ENCODE data around the gene COMMD3. TPM values are rescaled to one million over a fixed set of nuclear protein-coding genes. Genes with fewer than 3 reads are reported as not detected.
A peak's percentile ranks its signal among the peaks of the same experiment; 100 is the strongest.

Gene COMMD3
- total RNA-seq, 1 donor from 2014 or later, result 71.6 TPM

DNA sequence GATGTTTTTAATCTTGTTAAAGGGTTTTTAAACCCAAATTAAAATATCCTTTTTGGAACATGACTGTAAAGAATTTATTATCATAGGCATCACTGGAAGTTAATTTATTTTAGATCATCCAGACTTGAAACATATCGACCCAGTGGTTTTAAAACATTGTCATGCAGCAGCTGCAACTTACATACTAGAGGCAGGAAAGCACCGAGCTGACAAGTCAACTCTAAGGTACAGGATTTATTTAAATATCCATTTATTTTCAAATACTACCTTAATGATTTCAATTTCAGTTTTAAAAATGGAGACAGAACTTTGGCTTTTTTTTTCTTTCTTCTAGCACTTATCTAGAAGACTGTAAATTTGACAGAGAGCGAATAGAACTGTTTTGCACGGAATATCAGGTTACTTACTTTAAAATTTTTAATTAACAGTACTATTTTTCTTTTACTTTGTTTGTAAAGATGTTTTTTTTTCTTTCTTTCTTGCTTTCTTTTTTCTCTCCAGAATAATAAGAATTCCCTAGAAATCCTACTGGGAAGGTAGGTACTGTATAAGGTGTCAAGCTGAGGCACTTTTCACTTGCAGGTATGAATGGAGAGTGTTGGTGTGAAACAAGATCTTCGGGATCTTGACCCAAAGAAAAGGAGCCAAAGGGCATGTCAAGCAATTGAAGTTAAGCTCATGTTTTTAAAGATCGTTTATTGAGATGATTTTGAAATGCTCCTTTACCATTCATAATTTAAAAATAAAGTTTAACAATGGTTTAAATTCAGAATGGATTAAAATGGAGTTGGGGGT is 1.8 kb downstream of the COMMD3 start:
- intact Hi-C loops (cut with DNase I), result loop anchor here (5.0 kb wide), 2 partner anchors 119 to 796 kb away; no protein-coding TSS in a partner anchor
- DNase-seq (ENCODE audit: low spot score), result no peak

DNA sequence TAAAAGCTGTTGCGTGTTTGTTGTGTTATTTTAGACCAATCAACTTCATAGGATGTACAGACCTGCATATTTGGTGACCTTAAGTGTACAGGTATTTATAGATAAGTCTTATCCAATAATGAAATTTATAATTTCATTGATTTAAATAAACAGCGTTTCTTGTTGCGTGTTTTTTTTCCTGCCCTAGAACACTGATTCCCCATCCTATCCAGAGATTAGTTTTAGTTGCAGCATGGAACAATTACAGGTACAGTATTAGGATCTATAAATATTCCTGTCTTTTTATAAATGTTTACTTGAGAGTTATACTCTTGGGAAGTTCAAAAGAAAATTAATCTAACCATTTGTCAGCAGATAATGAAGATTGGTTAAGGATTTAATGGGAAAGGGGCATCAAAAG is 2.6 kb downstream of the COMMD3 start:
- DNase-seq (ENCODE audit: low spot score), result no peak
- intact Hi-C loops (cut with DNase I), result loop anchor here (5.0 kb wide), 2 partner anchors 119 to 796 kb away; no protein-coding TSS in a partner anchor

- intact Hi-C loops (cut with DNase I), result loop anchor here (5.0 kb wide), 2 partner anchors 118 to 797 kb away; no protein-coding TSS in a partner anchor
- no peak for DNase-seq (ENCODE audit: low spot score)
Measured at GRCh38 chr10:22319547-22319979, 3.4 kb downstream of the COMMD3 start.

DNA sequence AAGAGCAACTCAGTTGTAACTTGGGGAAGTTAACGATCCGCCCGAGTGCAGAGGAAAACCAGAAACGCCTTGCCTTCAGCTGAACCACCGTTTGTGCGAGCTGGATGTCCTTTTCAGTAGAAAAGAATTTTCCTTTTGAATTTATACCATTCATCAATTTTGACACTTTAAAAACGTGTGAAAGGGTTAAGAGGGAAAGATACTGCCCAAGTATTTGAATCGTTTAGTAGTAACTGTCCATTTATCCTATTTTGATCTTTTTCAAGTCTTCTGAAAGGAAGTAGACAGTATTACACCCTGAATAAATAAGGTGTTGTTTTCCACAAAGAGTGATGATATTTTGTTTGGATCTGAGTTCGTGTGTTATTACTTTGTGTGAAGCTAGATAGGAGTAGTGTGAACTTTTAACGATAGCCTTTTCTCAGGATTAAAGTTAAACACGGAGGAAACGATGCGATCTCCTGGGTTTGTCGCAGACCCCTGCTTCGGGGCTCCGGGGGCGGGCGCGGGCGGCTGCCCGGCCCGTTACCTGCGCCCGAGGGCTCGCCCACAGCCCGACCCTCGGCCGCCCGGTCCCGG is 3.9 kb downstream of the COMMD3 start:
- DNase-seq (ENCODE audit: low spot score), result no peak
- intact Hi-C loops (cut with DNase I), result loop anchor here (2.0 to 5.0 kb wide), 4 partner anchors 67 to 798 kb away; partner anchors contain the start of gene DNAJC1

GRCh38 chr10:22320591-22321155 is 4.5 kb downstream of the COMMD3 start, which contains the start of gene BMI1:
TSS of gene BMI1 (plus strand) at chr10:22321099. CDS start at chr10:22326450, 5,351 bp downstream.
- peak; percentile 86 for DNase-seq (ENCODE audit: low spot score)
- intact Hi-C loops (cut with DNase I), result loop anchor here (2.0 to 5.0 kb wide), 2 partner anchors 68 to 318 kb away; partner anchors contain the start of gene DNAJC1

- intact Hi-C loops (cut with DNase I), result loop anchor here (2.0 to 5.0 kb wide), 2 partner anchors 69 to 319 kb away; partner anchors contain the start of gene DNAJC1
- peak; percentile 81 for DNase-seq (ENCODE audit: low spot score)
Measured at GRCh38 chr10:22321156-22321923, 5.2 kb downstream of the COMMD3 start.

GRCh38 chr10:22321924-22322640 is 5.9 kb downstream of the COMMD3 start:
- no peak for DNase-seq (ENCODE audit: low spot score)
- intact Hi-C loops (cut with DNase I), result loop anchor here (2.0 to 5.0 kb wide), 2 partner anchors 69 to 320 kb away; partner anchors contain the start of gene DNAJC1

- intact Hi-C loops (cut with DNase I), result loop anchor here (5.0 kb wide), 1 partner anchor 320 kb away; the partner anchor contains the start of gene DNAJC1
- no peak for DNase-seq (ENCODE audit: low spot score)
Measured at GRCh38 chr10:22322641-22323160, 6.5 kb downstream of the COMMD3 start.

DNA sequence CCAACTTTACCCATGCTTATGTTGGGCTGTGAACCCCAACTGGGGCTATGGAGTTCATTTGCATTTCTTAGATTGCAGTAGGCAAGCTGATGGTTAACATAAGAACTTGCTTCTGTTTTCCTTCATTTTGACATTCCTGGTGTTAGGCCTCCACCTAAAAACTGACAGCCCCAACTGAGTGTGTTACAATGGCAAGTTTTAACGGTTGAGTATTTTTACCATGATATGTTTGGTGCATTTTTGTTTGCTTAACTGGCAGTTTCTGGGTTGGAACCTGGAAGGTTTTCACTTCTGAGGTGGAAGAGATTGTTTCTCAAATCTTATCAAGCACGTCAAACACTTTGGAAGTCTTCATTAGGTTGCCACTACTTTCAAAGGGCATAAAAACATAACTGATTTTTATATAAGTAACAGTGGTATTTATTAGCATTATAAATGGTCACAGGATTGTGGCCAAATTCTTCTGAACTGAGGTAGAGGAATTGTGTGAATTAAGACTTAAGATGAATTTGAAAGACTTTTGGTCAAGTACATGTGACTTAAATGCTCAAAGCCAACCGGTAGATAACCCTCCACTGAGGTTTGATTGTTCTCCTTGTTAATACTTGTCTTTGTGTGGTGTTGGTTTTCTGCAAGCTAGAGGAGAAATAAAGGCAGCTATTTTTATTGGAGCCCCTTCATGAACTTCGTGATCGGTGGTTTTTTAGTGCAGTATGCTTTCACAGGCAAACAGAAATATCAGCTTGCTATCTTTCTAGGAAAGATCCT is 7.5 kb downstream of the COMMD3 start:
- intact Hi-C loops (cut with DNase I), result loop anchor here (2.0 to 5.0 kb wide), 2 partner anchors 17 to 321 kb away; partner anchors contain the start of gene DNAJC1
- DNase-seq (ENCODE audit: low spot score), result no peak

DNA sequence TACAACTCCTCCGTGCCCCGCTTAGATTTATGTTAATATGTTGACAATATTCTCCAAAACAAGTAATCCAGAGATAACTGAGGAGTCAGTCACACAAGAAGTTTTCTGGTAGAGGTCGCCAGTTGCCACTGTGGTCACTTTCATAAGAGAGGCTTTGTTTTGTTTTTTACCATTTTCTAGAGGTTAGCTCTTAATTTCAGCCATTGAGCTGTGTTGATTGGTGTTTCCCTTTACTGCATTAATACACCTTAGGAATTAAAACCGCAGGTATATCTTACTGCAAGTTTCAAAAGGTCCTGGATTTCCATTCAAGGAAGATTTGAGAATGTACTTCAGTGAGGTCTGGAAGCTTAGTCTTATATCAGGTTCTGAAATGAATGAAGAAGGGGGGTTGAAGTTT is 8.2 kb downstream of the COMMD3 start:
- intact Hi-C loops (cut with DNase I), result loop anchor here (2.0 to 5.0 kb wide), 2 partner anchors 16 to 322 kb away; partner anchors contain the start of gene DNAJC1
- no peak for DNase-seq (ENCODE audit: low spot score)

DNA sequence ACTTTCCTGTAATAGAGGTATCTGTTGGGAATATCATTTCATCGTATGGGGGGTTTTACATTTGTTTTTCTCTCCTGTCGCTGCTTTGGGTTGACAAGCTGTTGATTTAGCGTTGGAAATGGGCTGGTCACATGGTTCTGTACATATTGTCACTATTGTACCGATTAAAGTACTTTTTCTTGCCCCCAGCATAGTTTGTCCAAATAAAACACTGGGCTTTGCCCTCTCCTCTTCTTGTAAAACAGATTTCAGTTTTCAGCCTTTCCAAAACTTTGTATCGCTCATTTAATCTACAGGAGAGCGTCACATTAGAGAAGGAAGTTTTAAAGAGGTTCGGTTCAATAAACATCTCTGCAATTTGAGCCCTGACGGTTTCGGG is 8.7 kb downstream of the COMMD3 start:
- no peak for DNase-seq (ENCODE audit: low spot score)
- intact Hi-C loops (cut with DNase I), result loop anchor here (2.0 to 5.0 kb wide), 2 partner anchors 16 to 323 kb away; partner anchors contain the start of gene DNAJC1

DNA sequence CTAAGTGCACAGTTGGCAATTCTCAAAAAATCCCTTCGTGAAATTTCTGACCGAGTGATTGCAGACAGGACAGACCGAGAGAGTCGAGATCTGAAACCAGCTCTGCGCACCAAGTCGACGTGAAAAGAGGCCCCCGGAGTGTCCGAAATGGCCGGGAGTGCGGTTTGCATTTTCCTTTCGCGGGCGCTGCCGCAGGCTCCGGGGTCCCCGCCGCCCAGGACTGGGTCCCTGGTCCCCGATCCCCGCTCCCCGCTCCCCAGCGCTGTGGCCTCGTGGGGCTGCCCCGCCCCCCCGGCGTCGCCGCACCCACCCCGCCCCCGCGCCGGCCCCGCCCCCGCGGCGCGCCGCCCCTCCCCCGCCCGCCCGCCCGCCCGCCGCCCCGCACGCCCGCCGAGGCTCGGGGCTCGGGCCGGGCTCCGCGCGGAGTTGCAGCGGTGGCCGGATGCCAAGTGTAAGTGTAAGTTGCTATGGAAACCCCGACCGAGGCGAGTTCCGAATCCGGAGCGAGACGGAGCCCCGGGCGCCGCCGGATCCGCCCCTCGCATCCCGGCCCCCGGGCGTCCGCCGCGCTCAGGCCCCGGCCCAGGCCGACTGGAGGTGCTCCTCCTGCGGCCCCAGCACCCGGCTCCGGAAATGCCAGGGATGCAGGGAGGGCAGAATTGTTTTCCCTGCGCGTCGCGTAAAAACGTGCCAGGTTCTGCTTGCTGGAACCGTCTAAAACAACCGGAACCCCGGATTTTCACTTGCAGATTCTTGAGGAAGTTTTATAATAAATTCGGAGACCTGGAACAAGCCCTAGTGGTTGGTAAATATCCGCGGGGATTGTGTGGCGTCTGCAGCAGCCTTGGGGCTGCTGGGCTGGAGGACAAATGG is 9.3 kb downstream of the COMMD3 start:
- peak; percentile 85 for DNase-seq (ENCODE audit: low spot score)
- intact Hi-C loops (cut with DNase I), result loop anchor here (2.0 kb wide), 1 partner anchor 15 kb away; no protein-coding TSS in a partner anchor

GRCh38 chr10:22326145-22326702 is 10.0 kb downstream of the COMMD3 start:
- intact Hi-C loops (cut with DNase I), result no loop called here
- no peak for DNase-seq (ENCODE audit: low spot score)

- no peak for DNase-seq (ENCODE audit: low spot score)
- intact Hi-C loops (cut with DNase I), result no loop called here
Measured at GRCh38 chr10:22329150-22329549, 13.0 kb downstream of the COMMD3 start.

DNA sequence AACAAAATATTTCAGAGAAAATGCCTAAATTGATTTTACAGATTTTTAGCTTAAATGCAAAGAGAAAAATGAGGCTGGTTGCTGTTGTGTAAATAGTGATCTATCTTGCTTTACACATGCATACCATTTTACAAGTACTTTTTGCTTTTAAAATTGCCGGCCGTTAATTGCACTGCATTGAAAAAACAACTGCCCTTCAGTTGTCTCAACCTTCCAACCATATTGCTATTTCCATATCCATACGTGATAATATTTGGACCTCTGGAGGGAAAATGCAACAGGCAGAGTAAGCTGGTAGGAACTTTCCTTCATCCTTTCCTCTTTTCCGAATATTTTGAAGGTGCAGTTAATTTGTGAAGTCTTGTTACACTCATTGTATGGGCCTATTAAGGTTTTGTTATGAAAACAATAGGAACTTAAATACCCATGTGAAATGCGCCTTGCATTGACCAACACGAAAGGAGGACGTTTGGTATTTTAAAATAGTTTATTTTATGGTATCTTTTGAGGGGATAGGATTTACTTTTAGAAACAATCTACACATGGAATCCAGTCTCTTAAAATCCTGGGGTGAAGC is 16.0 kb downstream of the COMMD3 start:
- intact Hi-C loops (cut with DNase I), result no loop called here
- no peak for DNase-seq (ENCODE audit: low spot score)
